Stimulated activated CD8-positive, alpha-beta memory T cell treated with anti-CD3 and anti-CD28 coated beads, Interleukin-15, amount 100 ng/mL, for 24 hours (primary cell): ENCODE measurements around the gene DRD5.

Experiments
- DNase-seq: peaks from one replicate; pipeline ENCODE4 v3.0.0-alpha.2; 2020; ENCODE audit warnings: low read depth

The DRD5 gene

DNA sequence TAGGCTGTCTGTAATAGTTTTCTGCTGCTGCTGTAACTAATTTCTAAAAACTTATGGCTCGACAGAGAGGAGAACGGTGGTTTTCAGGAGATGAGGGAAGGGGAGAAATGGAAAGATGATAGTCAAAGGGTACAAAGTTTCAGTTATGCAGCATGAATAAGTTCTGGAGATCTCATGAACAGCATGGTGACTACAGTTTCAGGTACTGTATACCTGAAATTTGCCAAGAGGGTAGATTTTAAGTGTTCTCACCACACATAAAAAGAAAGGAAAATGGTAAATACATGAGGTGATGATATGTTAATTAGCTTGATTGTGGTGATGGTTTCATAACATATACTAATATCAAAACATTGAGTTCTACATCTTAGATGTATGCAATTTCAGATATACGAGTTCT lies 34.9 kb downstream of the DRD5 start:
- DNase-seq, result no peak

DNA sequence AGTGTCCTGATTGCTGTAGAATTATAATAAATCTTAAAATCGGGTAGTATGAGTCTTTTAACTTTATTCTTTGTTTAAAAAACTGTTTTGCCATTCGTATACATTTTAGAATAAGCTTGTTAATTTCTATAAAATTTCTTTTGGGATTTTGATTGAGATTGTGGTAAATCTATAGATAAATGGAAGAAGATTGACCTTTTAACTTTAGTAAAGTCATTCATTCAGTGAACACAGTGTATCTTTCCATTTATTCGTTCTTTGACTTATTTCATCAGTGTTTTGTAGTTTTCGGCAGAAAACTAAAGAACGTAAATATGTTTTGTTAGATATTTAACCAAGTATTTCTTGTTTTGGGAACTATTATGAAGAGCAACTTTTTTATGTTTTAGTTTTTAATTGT lies 38.9 kb downstream of the DRD5 start:
- no peak for DNase-seq

GRCh38 chr4:9825049-9825448 lies 43.6 kb downstream of the DRD5 start:
- DNase-seq, result no peak

- no peak for DNase-seq
Measured at GRCh38 chr4:9826551-9826950, 45.1 kb downstream of the DRD5 start.

- DNase-seq, result no peak
Measured at GRCh38 chr4:9832640-9833039, 51.2 kb downstream of the DRD5 start.

DNA sequence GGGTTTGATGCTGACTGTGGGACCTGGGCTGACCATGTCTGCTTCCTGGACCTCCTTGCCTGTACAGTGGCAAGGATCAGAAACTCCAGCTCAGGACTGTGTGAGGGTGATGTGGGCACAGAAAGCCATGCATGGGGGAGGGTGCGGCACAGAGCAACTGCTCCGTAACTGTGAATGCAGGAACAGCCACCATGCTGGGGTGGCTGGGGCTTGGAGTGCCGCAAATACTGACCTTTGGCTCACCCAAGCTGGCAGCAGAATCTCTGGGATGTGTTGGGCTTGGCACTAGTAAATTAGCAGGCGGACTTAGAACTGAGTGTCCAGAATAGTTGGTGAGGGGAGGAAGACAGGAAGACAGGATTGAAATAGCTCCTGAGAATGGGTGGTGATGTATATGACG lies 52.0 kb downstream of the DRD5 start:
- no peak for DNase-seq
